Stimulated activated CD8-positive, alpha-beta memory T cell treated with anti-CD3 and anti-CD28 coated beads, Interleukin-12 subunit alpha, Interleukin-12 subunit beta, amount 100 ng/mL, for 4 hours (primary cell): ENCODE measurements around the gene KCNIP2.

Experiments
- DNase-seq: peaks from one replicate; pipeline ENCODE4 v3.0.0-alpha.2; 2020; ENCODE audit warnings: low read depth

The KCNIP2 gene

GRCh38 chr10:101843032-101844021, at the start of gene KCNIP2:
Gene KCNIP2, minus strand, starts transcription at chr10:101843800. Its CDS starts 232 bp downstream, at chr10:101843568.
- DNase-seq, result peak; percentile 50

- DNase-seq, result no peak
These were observed 49.3 kb upstream of the KCNIP2 start for GRCh38 chr10:101892782-101893391.

GRCh38 chr10:101889256-101890210, 45.9 kb upstream of the KCNIP2 start:
- peak; percentile 6 for DNase-seq

GRCh38 chr10:101888251-101888949, 44.8 kb upstream of the KCNIP2 start:
- no peak for DNase-seq

- DNase-seq, result no peak
These were observed 44.2 kb upstream of the KCNIP2 start for GRCh38 chr10:101887775-101888174.

- no peak for DNase-seq
These were observed 43.1 kb upstream of the KCNIP2 start for GRCh38 chr10:101886521-101887312.

- DNase-seq, result no peak
These were observed 37.6 kb upstream of the KCNIP2 start for GRCh38 chr10:101881036-101881774.

GRCh38 chr10:101880232-101880573, 36.6 kb upstream of the KCNIP2 start:
- no peak for DNase-seq

- DNase-seq, result no peak
These were observed 36.0 kb upstream of the KCNIP2 start for GRCh38 chr10:101879456-101880231.

GRCh38 chr10:101878869-101879268, 35.3 kb upstream of the KCNIP2 start:
- no peak for DNase-seq

GRCh38 chr10:101875068-101875688, 31.6 kb upstream of the KCNIP2 start:
- no peak for DNase-seq

GRCh38 chr10:101874252-101874651, 30.7 kb upstream of the KCNIP2 start:
- DNase-seq, result no peak

- no peak for DNase-seq
These were observed 24.3 kb upstream of the KCNIP2 start for GRCh38 chr10:101867931-101868330.

GRCh38 chr10:101859530-101859929, 15.9 kb upstream of the KCNIP2 start:
- no peak for DNase-seq

GRCh38 chr10:101858723-101859500, 15.3 kb upstream of the KCNIP2 start:
- no peak for DNase-seq

- DNase-seq, result no peak
These were observed 14.3 kb upstream of the KCNIP2 start for GRCh38 chr10:101857802-101858476.

GRCh38 chr10:101856626-101857025, 13.0 kb upstream of the KCNIP2 start:
- DNase-seq, result no peak
